HG03460 (cell line): ENCODE results near the gene HIPK2.

Source experiments
- ATAC-seq: cut with Tn5 transposase; IDR thresholded peaks from one replicate; pipeline ENCODE4 v1.9.1; 2021; ENCODE audit not compliant: unreplicated experiment

Gene HIPK2

GRCh38 chr7:139523968-139524815 is 253.6 kb downstream of the HIPK2 start:
- no peak for ATAC-seq

GRCh38 chr7:139523199-139523941 is 254.4 kb downstream of the HIPK2 start, which contains the start of gene CLEC2L:
Gene CLEC2L, plus strand, starts transcription at chr7:139523685. Its CDS starts 243 bp downstream, at chr7:139523928.
- ATAC-seq = no peak

GRCh38 chr7:139522830-139523198 is 255.0 kb downstream of the HIPK2 start:
- ATAC-seq = no peak

- ATAC-seq = no peak
These were observed 256.4 kb downstream of the HIPK2 start for GRCh38 chr7:139521439-139521838.

GRCh38 chr7:139515266-139515665 is 262.5 kb downstream of the HIPK2 start:
- ATAC-seq = no peak
